ENCODE data around the gene RHOJ. TPM values are rescaled to one million over a fixed set of nuclear protein-coding genes. Genes with fewer than 3 reads are reported as not detected.

Gene RHOJ
- total RNA-seq, 6 donors from 2014 or later = 4.6 to 42.5 (median 14.7) TPM

DNA sequence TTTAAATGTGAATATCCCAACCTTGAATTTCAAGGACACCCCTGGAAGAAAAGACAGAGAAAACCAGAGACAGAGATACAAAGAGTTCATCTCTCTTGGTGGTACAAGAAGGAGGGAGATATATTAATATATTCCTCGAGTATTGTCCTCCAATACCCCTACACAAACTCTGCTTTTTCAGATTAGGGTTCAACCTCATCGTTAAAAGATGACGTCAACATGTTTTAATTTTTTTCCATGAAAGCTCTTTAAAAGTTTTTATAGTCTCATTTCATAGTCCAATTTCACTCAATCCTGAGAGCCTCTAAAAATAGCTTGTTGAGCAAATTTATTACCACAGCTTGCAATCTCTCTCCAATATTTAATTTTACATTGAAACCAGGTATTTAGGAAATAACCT lies 19.4 kb downstream of the RHOJ start:
- TF ChIP-seq POLR2AphosphoS5 (IDR thresholded peaks at IDR 0.05) = no peak
- no peak for TF ChIP-seq POLR2A (IDR thresholded peaks at IDR 0.05)
- TF ChIP-seq EP300 (IDR thresholded peaks at IDR 0.05) = no peak
- TF ChIP-seq, protein P1, sequence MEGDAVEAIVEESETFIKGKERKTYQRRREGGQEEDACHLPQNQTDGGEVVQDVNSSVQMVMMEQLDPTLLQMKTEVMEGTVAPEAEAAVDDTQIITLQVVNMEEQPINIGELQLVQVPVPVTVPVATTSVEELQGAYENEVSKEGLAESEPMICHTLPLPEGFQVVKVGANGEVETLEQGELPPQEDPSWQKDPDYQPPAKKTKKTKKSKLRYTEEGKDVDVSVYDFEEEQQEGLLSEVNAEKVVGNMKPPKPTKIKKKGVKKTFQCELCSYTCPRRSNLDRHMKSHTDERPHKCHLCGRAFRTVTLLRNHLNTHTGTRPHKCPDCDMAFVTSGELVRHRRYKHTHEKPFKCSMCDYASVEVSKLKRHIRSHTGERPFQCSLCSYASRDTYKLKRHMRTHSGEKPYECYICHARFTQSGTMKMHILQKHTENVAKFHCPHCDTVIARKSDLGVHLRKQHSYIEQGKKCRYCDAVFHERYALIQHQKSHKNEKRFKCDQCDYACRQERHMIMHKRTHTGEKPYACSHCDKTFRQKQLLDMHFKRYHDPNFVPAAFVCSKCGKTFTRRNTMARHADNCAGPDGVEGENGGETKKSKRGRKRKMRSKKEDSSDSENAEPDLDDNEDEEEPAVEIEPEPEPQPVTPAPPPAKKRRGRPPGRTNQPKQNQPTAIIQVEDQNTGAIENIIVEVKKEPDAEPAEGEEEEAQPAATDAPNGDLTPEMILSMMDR (IDR thresholded peaks at IDR 0.05) = no peak
- Histone ChIP-seq H3K27ac (no peak overlapping the region), H3K27me3 (no peaks in the 10 kb centered on the region), H3K36me3 (no peaks in the 10 kb centered on the region), H3K9me3 (no peaks in the 10 kb centered on the region), H3K4me1 (peaks cover 0 to 12% (median 2%) of the 10 kb centered on the region in 4 donors), H3K4me3 (no peak overlapping the region)
- WGBS, 2 donors = 84 to 86% methylated on average over 3 of the region's 3 CpGs
- DNase-seq (no peak), ATAC-seq (ENCODE audit: low FRiP score in 2 of 2) (no peak)

GRCh38 chr14:63224196-63224595 lies 20.0 kb downstream of the RHOJ start:
- DNase-seq (no peak), ATAC-seq (ENCODE audit: low FRiP score in 2 of 2) (no peak)
- H3K36me3 ChIP-seq = no peaks in the 10 kb centered on the region
- no peaks in the 10 kb centered on the region for H3K9me3 ChIP-seq
- no peak overlapping the region for H3K4me3 ChIP-seq
- TF ChIP-seq POLR2A (IDR thresholded peaks at IDR 0.05) (no peak), EP300 (IDR thresholded peaks at IDR 0.05) (no peak), POLR2AphosphoS5 (IDR thresholded peaks at IDR 0.05) (no peak)
- TF ChIP-seq, protein P1 (IDR thresholded peaks at IDR 0.05) = no peak
- 56 to 60% methylated on average over 4 of the region's 4 CpGs for WGBS, 2 donors
- H3K4me1 ChIP-seq = peaks cover 0 to 10% (median 4%) of the 10 kb centered on the region in 4 donors
- no peaks in the 10 kb centered on the region for H3K27me3 ChIP-seq
- no peak overlapping the region for H3K27ac ChIP-seq

DNA sequence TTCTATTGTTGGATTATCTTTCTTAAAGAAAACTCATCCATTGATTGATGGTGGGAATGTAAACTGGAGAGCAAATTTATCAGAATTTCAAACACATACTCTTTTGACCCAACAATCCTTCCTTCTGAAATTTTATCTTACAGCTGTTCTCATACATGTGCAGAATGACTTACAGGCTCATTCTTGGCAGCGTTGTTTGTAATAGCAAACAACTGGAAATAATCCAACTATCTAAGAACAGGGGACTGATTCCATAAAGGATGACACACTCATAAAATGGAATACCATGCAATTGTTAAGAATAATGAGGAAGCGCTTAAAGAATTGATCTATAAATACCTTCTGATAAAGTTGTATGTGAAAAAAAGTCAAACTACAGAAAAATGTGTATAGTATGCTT lies 24.0 kb downstream of the RHOJ start:
- WGBS, 2 donors = 70 to 75% methylated on average over 2 of the region's 2 CpGs
- ATAC-seq (ENCODE audit: low FRiP score in 2 of 2) (no peak), DNase-seq (no peak)
- Histone ChIP-seq H3K9me3 (no peaks in the 10 kb centered on the region), H3K27me3 (no peaks in the 10 kb centered on the region), H3K27ac (no peak overlapping the region), H3K4me1 (peaks cover 0 to 10% (median 4%) of the 10 kb centered on the region in 4 donors), H3K36me3 (no peaks in the 10 kb centered on the region), H3K4me3 (no peak overlapping the region)
- TF ChIP-seq EP300 (IDR thresholded peaks at IDR 0.05) (no peak), POLR2AphosphoS5 (IDR thresholded peaks at IDR 0.05) (no peak), POLR2A (IDR thresholded peaks at IDR 0.05) (no peak)
- TF ChIP-seq, protein P1 (IDR thresholded peaks at IDR 0.05) = no peak

DNA sequence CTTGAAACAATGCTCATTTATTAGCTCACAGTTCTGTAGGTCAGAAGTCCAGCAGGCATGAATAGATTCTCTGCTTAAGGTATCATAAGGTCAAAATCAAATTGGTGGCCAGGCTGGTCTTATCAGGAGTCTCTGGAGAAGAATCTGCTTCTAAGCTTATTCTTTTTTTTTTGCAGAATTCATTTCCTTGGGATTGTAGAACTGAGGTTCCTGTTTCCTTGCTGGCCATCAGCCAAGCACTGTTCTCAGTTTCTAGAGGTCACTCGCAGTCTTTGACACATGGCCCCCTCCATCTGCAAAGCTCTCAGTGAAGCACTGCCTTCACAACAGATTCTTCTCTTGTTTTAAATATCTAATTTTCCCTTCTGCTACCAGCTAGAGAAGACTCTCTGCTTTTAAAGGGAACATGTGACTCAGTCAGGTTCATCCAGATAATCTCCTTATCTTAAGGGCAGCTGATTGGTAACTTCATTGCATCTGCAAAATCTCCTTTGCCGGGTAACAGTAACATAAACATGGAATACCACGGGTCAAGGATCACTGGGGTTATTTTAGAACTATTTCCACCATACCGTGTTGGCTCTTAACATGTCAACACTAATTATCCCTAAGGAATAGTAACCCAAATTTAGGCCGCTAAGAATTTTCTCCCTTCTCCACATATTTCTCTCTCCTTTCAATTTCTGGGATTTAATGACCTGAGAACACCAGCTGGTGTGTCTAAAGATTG lies 25.3 kb downstream of the RHOJ start:
- DNase-seq (no peak), ATAC-seq (ENCODE audit: low FRiP score in 2 of 2) (no peak)
- no peak overlapping the region for H3K27ac ChIP-seq
- no peaks in the 10 kb centered on the region for H3K36me3 ChIP-seq
- H3K4me1 ChIP-seq = peaks cover 0 to 10% (median 4%) of the 10 kb centered on the region in 4 donors
- no peak overlapping the region for H3K4me3 ChIP-seq
- TF ChIP-seq, protein P1 (IDR thresholded peaks at IDR 0.05) = no peak
- TF ChIP-seq EP300 (IDR thresholded peaks at IDR 0.05) (no peak), POLR2A (IDR thresholded peaks at IDR 0.05) (no peak), POLR2AphosphoS5 (IDR thresholded peaks at IDR 0.05) (no peak)
- WGBS, 2 donors = 67 to 80% methylated on average over 5 of the region's 5 CpGs
- H3K27me3 ChIP-seq = no peaks in the 10 kb centered on the region
- no peaks in the 10 kb centered on the region for H3K9me3 ChIP-seq

GRCh38 chr14:63231766-63232165 lies 27.5 kb downstream of the RHOJ start:
- no peaks in the 10 kb centered on the region for H3K36me3 ChIP-seq
- no peaks in the 10 kb centered on the region for H3K9me3 ChIP-seq
- TF ChIP-seq POLR2AphosphoS5 (IDR thresholded peaks at IDR 0.05) (no peak), POLR2A (IDR thresholded peaks at IDR 0.05) (no peak), EP300 (IDR thresholded peaks at IDR 0.05) (no peak)
- TF ChIP-seq, protein P1 (IDR thresholded peaks at IDR 0.05) = no peak
- H3K4me1 ChIP-seq = peaks cover 0 to 13% (median 4%) of the 10 kb centered on the region in 4 donors
- DNase-seq (no peak), ATAC-seq (ENCODE audit: low FRiP score in 2 of 2) (no peak)
- H3K27ac ChIP-seq = no peak overlapping the region
- no peak overlapping the region for H3K4me3 ChIP-seq
- H3K27me3 ChIP-seq = no peaks in the 10 kb centered on the region
- WGBS, 2 donors = 76 to 78% methylated on average over 3 of the region's 3 CpGs
